ENCODE measurements around the gene ABCA7.

DNA sequence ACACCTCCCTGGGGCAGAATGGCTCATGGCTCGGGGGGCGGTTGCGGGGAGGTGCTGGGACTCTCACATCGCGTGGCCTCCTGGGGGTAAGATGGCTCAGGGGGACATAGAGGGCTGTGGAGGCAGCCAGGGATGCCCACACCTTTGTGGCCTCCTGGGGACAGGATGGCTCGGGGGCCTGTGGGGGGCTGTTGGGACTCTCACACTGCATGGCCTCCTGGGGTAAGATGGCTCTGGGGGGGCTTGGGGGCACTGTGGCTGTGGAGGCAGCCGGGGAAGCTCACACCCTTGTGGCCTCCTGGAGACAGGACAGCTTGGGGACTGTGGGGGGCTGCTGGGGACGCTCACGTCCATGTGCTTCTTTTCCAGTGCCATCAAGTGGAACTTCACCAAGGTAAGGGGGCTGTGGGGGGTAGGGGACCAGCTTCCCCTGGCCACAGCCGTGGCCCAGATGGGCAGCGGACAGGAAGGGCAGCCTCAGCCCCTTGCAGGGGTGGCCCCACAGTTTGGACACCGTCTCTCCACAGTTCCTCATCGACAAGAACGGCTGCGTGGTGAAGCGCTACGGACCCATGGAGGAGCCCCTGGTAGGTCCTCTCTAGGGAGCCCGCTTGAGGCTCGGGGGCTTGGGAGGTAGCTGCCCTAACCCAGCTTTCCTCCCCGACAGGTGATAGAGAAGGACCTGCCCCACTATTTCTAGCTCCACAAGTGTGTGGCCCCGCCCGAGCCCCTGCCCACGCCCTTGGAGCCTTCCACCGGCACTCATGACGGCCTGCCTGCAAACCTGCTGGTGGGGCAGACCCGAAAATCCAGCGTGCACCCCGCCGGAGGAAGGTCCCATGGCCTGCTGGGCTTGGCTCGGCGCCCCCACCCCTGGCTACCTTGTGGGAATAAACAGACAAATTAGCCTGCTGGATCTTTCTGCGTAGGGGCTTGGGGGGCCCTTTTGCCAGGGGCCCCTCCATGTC, 66.2 kb downstream of the ABCA7 start:
- TF ChIP-seq EZH2phosphoT487 (conservative IDR thresholded peaks at IDR 0.05; ENCODE audit: low read length): no peak
- TF ChIP-seq, protein P1, sequence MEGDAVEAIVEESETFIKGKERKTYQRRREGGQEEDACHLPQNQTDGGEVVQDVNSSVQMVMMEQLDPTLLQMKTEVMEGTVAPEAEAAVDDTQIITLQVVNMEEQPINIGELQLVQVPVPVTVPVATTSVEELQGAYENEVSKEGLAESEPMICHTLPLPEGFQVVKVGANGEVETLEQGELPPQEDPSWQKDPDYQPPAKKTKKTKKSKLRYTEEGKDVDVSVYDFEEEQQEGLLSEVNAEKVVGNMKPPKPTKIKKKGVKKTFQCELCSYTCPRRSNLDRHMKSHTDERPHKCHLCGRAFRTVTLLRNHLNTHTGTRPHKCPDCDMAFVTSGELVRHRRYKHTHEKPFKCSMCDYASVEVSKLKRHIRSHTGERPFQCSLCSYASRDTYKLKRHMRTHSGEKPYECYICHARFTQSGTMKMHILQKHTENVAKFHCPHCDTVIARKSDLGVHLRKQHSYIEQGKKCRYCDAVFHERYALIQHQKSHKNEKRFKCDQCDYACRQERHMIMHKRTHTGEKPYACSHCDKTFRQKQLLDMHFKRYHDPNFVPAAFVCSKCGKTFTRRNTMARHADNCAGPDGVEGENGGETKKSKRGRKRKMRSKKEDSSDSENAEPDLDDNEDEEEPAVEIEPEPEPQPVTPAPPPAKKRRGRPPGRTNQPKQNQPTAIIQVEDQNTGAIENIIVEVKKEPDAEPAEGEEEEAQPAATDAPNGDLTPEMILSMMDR (IDR thresholded peaks at IDR 0.05; ENCODE audit: insufficient read depth, low read length, poor library complexity, severe bottlenecking): no peak

Data from SU-DHL-6 (cell line).